Keratinocyte (primary cell): Measurements from ENCODE around the gene BRD2. TPM values are rescaled to one million over a fixed set of nuclear protein-coding genes. Genes with fewer than 3 reads are reported as not detected.

Experiments
- DNase-seq: peaks from one replicate; pipeline ENCODE4 v3.0.0-alpha.2; 2011; ENCODE audit warnings: low read depth, missing footprints, low spot score
- FAIRE-seq: peaks from 2 replicates; lab custom pipeline; 2011; peaks lifted over from hg19 to GRCh38; lab: Jason Lieb, UNC
- H2AFZ ChIP-seq: 2 replicates; pipeline ENCODE4 v1.6.0; 2012; ENCODE audit warnings: low read length, control low read depth, inconsistent platforms; ENCODE audit not compliant: control insufficient read depth
- H3K27ac ChIP-seq: 2 replicates; pipeline ENCODE4 v1.5.1; 2011; ENCODE audit warnings: low read length; ENCODE audit not compliant: control insufficient read depth, insufficient read depth
- H3K27me3 ChIP-seq: 3 replicates; pipeline ENCODE4 v1.6.0; 2011; ENCODE audit warnings: low read length; ENCODE audit not compliant: control insufficient read depth, insufficient read depth; ENCODE audit errors: extremely low read depth
- H3K36me3 ChIP-seq, 2 experiments: 2 replicates in 1 of 2; 3 replicates in 1 of 2; pipeline ENCODE4 v1.5.1; 2011; ENCODE audit warnings: low read length in 2 of 2, mild to moderate bottlenecking in 1 of 2; ENCODE audit not compliant: control insufficient read depth in 2 of 2, insufficient read depth in 2 of 2; ENCODE audit errors: extremely low read depth in 1 of 2
- H3K4me1 ChIP-seq: 3 replicates; pipeline ENCODE4 v1.5.1; 2011; ENCODE audit warnings: low read length; ENCODE audit not compliant: control insufficient read depth, insufficient read depth; ENCODE audit errors: extremely low read depth
- H3K4me2 ChIP-seq: 3 replicates; pipeline ENCODE4 v1.6.0; 2011; ENCODE audit warnings: low read depth, low read length; ENCODE audit not compliant: control insufficient read depth, insufficient read depth; ENCODE audit errors: extremely low read depth
- H3K4me3 ChIP-seq, 3 experiments: fragments of 200-600 bp in 1 of 3; sonication (generic) in 1 of 3; 2 replicates in 2 of 3; 3 replicates in 1 of 3; pipeline ENCODE4 v1.5.1; 2011 to 2016; ENCODE audit warnings: low read length in 3 of 3, mild to moderate bottlenecking in 3 of 3, control low read depth in 2 of 3, inconsistent platforms in 1 of 3, low read depth in 1 of 3, mixed read lengths in 1 of 3, mixed run types in 1 of 3, moderate library complexity in 1 of 3; ENCODE audit not compliant: control insufficient read depth in 2 of 3, insufficient read depth in 2 of 3; ENCODE audit errors: extremely low read depth in 1 of 3
- H3K79me2 ChIP-seq: 2 replicates; pipeline ENCODE4 v1.6.0; 2012; ENCODE audit warnings: low read length; ENCODE audit not compliant: control insufficient read depth, insufficient read depth
- H3K9ac ChIP-seq: 3 replicates; pipeline ENCODE4 v1.6.0; 2011; ENCODE audit warnings: low read length; ENCODE audit not compliant: control insufficient read depth, insufficient read depth; ENCODE audit errors: extremely low read depth
- H3K9me1 ChIP-seq: 3 replicates; pipeline ENCODE4 v1.6.0; 2011; ENCODE audit warnings: low read length; ENCODE audit not compliant: control insufficient read depth, insufficient read depth; ENCODE audit errors: extremely low read depth
- H3K9me3 ChIP-seq: 2 replicates; pipeline ENCODE4 v1.5.1; 2012; ENCODE audit warnings: low read depth, low read length; ENCODE audit not compliant: control insufficient read depth
- H4K20me1 ChIP-seq: 3 replicates; pipeline ENCODE4 v1.6.0; 2011; ENCODE audit warnings: low read length; ENCODE audit not compliant: control insufficient read depth, insufficient read depth; ENCODE audit errors: extremely low read depth
- EZH2 ChIP-seq: IDR thresholded peaks from one replicate; pipeline ENCODE4 v1.6.1; 2012; ENCODE audit warnings: inconsistent platforms, mild to moderate bottlenecking, low read length, moderate library complexity
- dilution Hi-C: fragments of 300-500 bp; cut with MboI; formaldehyde crosslinking; loops from one replicate; pipeline ENCODE4 v1.7.0; 2020; ENCODE audit warnings: low sequenced_read_pairs; ENCODE audit not compliant: extremely low pct_ligation_motif_present
- polyA plus RNA-seq, 5 experiments: library from polyadenylated mRNA; depleted of rRNA in 3 of 5; stranded (reverse) in 3 of 5; stranded (forward) in 1 of 5; unstranded in 1 of 5; fragments of >200 nt; gene quantifications; 1 replicate in 1 of 5; 2 replicates in 3 of 5; 3 replicates in 1 of 5; pipeline versions ENCODE4 v1.2.1 to v1.2.3, GENCODE V29; 2011 to 2012; ENCODE audit warnings: missing spikeins in 2 of 5, low read depth in 1 of 5, low replicate concordance in 1 of 5
- TF ChIP-seq, protein P1 (sequence below), 3 experiments: IDR thresholded peaks in 1 of 3; conservative IDR thresholded peaks in 1 of 3; optimal IDR thresholded peaks in 1 of 3; 2 replicates in 2 of 3; 3 replicates in 1 of 3; pipeline versions ENCODE3 to v1.5.1; 2011; ENCODE audit warnings: low read length in 3 of 3, mild to moderate bottlenecking in 3 of 3, moderate library complexity in 2 of 3, control low read depth in 1 of 3, inconsistent platforms in 1 of 3; ENCODE audit not compliant: insufficient read depth in 2 of 3; ENCODE audit errors: extremely low read depth in 1 of 3

The BRD2 gene
- polyA plus RNA-seq, 1 donor (not counting 4 experiments of a cell fraction or from before 2014, with no cell fraction given), result 121 TPM

DNA sequence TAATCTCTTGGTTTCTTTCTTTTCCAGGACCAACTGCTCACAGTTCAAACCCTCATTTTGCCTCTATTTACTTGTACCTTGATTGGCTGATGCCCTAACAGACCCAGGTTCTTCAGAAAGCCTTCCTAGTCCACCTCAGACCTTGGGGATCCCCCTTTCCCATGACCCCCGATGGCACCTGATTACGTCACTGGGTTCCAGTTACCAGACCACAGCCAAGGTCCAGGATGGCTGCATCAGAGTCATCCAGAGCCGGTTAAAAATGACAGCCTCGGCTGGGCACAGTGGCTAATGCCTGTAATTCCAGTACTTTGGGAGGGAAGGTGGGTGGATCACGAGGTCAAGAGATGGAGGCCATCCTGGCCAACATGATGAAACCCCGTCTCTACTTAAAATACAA, 36.5 kb downstream of the BRD2 start:
- Histone ChIP-seq H3K36me3 (no peaks in the 10 kb centered on the region), H3K4me1 (no peaks in the 10 kb centered on the region), H2AFZ (no peak overlapping the region), H3K9ac (no peak overlapping the region), H3K79me2 (no peaks in the 10 kb centered on the region), H3K9me1 (no peaks in the 10 kb centered on the region), H3K27me3 (peaks cover 24% of the 10 kb centered on the region), H3K27ac (no peak overlapping the region), H3K4me3 (no peak overlapping the region), H3K4me2 (no peak overlapping the region), H3K9me3 (no peaks in the 10 kb centered on the region), H4K20me1 (no peaks in the 10 kb centered on the region)
- dilution Hi-C loops, result no loop called here
- TF ChIP-seq, protein P1, sequence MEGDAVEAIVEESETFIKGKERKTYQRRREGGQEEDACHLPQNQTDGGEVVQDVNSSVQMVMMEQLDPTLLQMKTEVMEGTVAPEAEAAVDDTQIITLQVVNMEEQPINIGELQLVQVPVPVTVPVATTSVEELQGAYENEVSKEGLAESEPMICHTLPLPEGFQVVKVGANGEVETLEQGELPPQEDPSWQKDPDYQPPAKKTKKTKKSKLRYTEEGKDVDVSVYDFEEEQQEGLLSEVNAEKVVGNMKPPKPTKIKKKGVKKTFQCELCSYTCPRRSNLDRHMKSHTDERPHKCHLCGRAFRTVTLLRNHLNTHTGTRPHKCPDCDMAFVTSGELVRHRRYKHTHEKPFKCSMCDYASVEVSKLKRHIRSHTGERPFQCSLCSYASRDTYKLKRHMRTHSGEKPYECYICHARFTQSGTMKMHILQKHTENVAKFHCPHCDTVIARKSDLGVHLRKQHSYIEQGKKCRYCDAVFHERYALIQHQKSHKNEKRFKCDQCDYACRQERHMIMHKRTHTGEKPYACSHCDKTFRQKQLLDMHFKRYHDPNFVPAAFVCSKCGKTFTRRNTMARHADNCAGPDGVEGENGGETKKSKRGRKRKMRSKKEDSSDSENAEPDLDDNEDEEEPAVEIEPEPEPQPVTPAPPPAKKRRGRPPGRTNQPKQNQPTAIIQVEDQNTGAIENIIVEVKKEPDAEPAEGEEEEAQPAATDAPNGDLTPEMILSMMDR (optimal IDR thresholded peaks at IDR 0.05 in 1 of 3, IDR thresholded peaks at IDR 0.05 in 1 of 3, conservative IDR thresholded peaks at IDR 0.05 in 1 of 3; ENCODE audit: extremely low read depth in 1 of 3, insufficient read depth in 2 of 3, low read length in 3 of 3), result no peak
- no peak for TF ChIP-seq EZH2
- FAIRE-seq (no peak), DNase-seq (no peak)

DNA sequence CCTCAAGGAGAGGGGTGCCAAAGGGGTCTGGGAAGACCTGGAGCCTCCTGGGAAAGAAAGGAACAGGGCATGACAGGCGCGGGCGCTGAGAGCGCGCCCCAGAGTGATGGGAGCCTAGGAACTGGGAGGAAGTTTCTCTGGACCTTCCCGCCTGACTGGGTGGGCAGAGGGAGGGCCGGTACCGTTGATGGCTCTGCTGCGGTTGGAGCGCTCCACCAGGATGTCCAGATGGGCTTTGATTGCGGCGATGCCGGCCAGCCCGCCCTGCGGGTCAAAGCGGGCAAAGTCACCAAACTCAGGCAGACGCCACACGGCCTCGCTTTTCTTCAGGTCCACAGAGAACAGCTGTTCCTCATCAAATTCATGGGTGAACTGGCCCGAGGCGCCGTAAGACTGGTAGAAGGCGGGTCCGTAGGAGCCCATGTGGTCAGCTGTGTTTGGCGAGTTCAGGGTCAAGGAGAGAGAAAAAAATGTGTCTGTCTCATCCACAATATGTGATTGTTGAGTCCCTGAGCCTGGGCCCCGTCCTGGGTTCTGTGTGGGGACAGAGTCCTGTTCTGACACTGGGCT, 39.5 kb downstream of the BRD2 start:
- TF ChIP-seq EZH2, result no peak
- TF ChIP-seq, protein P1 (optimal IDR thresholded peaks at IDR 0.05 in 1 of 3, IDR thresholded peaks at IDR 0.05 in 1 of 3, conservative IDR thresholded peaks at IDR 0.05 in 1 of 3; ENCODE audit: extremely low read depth in 1 of 3, insufficient read depth in 2 of 3, low read length in 3 of 3), result no peak
- DNase-seq (no peak), FAIRE-seq (no peak)
- no peaks in the 10 kb centered on the region for H3K4me1 ChIP-seq
- H3K4me3 ChIP-seq, result no peak overlapping the region
- H3K4me2 ChIP-seq, result no peak overlapping the region
- no peak overlapping the region for H3K9ac ChIP-seq
- dilution Hi-C loops, result no loop called here
- H3K9me3 ChIP-seq, result no peaks in the 10 kb centered on the region
- no peak overlapping the region for H2AFZ ChIP-seq
- no peaks in the 10 kb centered on the region for H3K9me1 ChIP-seq
- H3K27me3 ChIP-seq, result peaks cover 31% of the 10 kb centered on the region
- H4K20me1 ChIP-seq, result no peaks in the 10 kb centered on the region
- H3K27ac ChIP-seq, result no peak overlapping the region
- H3K36me3 ChIP-seq, result no peaks in the 10 kb centered on the region
- no peaks in the 10 kb centered on the region for H3K79me2 ChIP-seq
